Measurements from ENCODE around the gene ZNF43.
"Not testable (repeated sequence)": the region's sequence is repeated elsewhere in the genome, so short reads cannot be mapped to it uniquely, and the experiment has no call there.

ZNF43 gene

DNA sequence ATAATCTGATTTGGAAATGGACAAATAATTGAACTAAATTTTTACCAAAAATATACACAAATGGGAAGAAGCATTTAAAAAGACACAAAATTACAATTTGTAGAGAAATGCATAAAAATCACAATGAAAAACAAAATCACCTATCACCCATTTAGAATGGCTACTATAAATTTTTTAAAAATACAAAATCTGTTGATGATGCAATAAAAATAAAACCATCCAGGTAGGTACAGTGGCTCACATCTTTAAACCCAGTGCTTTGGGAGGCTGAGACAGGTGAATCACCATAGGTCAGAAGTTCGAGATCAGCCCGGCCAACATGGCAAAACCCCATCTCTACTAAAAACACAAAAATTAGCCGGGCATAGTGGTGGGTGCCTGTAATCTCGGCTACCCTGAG lies 23.5 kb downstream of the ZNF43 start:
- in situ Hi-C loops (cut with MboI; ENCODE audit: low sequenced_read_pairs): no loop called here

DNA sequence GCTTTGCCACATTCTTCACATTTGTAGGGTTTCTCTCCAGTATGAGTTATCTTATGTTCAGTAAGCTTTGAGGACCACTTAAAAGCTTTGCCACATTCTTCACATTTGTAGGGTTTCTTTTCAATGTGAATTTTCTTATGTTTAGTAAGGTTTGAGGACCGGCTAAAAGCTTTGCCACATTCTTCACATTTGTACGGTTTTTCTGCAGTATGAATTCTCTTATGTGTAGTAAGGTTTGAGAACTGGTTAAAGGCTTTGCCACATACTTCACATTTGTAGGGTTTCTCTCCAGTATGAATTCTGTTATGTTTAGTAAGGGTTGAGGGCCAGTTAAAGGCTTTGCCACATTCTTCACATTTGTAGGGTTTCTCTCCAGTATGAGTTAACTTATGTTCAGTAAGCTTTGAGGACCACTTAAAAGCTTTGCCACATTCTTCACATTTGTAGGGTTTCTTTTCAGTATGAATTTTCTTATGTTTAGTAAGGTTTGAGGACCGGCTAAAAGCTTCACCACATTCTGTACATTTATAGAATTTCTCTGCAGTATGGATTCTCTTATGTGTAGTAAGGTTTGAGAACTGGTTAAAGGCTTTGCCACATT lies 27.5 kb downstream of the ZNF43 start:
- in situ Hi-C loops (cut with MboI; ENCODE audit: low sequenced_read_pairs): not testable (repeated sequence)

GRCh38 chr19:21789466-21790085 lies 46.4 kb downstream of the ZNF43 start:
- in situ Hi-C loops (cut with MboI; ENCODE audit: low sequenced_read_pairs): no loop called here

GRCh38 chr19:21786936-21787335 lies 49.0 kb downstream of the ZNF43 start:
- in situ Hi-C loops (cut with MboI; ENCODE audit: low sequenced_read_pairs): no loop called here

DNA sequence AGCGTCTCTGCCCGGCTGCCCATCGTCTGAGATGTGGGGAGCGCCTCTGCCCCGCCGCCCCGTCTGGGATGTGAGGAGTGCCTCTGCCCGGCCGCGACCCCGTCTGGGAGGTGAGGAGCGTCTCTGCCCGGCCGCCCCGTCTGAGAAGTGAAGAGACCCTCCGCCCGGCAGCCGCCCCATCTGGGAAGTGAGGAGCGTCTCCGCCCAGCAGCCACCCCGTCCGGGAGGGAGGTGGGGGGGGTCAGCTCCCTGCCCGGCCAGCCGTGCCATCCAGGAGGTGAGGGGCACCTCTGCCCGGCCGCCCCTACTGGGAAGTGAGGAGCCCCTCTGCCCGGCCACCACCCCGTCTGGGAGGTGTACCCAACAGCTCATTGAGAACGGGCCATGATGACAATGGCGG lies 60.2 kb downstream of the ZNF43 start:
- in situ Hi-C loops (cut with MboI; ENCODE audit: low sequenced_read_pairs): not testable (repeated sequence)

- in situ Hi-C loops (cut with MboI; ENCODE audit: low sequenced_read_pairs): no loop called here
Measured at GRCh38 chr19:21767065-21767800, 68.7 kb downstream of the ZNF43 start, which contains the start of gene ZNF100. TSS of gene ZNF100 (minus strand) at chr19:21767579. CDS start at chr19:21767429, 150 bp downstream.

GRCh38 chr19:21766705-21767064 lies 69.3 kb downstream of the ZNF43 start:
- in situ Hi-C loops (cut with MboI; ENCODE audit: low sequenced_read_pairs): not testable (repeated sequence)

- in situ Hi-C loops (cut with MboI; ENCODE audit: low sequenced_read_pairs): no loop called here
Measured at GRCh38 chr19:21765151-21765550, 70.8 kb downstream of the ZNF43 start.

- in situ Hi-C loops (cut with MboI; ENCODE audit: low sequenced_read_pairs): not testable (repeated sequence)
Measured at GRCh38 chr19:21761547-21761946, 74.4 kb downstream of the ZNF43 start.

DNA sequence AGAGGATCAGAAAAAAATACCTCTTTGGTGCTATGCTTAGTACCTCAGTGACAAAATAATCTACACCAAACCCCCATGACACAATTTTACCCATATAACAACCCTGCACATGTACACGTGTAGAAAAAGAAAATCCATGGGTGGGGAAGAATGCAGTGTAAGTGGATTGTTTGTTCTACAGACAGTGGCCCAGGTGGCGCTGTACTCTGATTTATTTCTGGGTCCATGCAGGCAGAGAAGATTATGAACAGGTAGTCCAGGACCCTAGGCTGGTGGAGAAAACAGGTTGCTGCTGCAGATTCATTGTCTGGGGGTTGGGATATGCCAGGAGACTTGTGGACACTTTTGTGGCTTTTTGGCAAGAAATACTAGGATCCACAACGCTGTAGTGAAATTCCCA lies 77.7 kb downstream of the ZNF43 start:
- in situ Hi-C loops (cut with MboI; ENCODE audit: low sequenced_read_pairs): no loop called here

- in situ Hi-C loops (cut with MboI; ENCODE audit: low sequenced_read_pairs): not testable (repeated sequence)
Measured at GRCh38 chr19:21755555-21755954, 80.4 kb downstream of the ZNF43 start.
